ENCODE data around the gene DCTN3.

Gene DCTN3

GRCh38 chr9:34584970-34585369 is 35.3 kb downstream of the DCTN3 start:
- no peak for TF ChIP-seq EZH2phosphoT487 (IDR thresholded peaks at IDR 0.05; ENCODE audit: borderline replicate concordance)
- no peak for TF ChIP-seq CTCF (conservative IDR thresholded peaks at IDR 0.05; ENCODE audit: low read length)
- Histone ChIP-seq H3K79me2 (ENCODE audit: insufficient read depth, low read length) (no peaks in the 10 kb centered on the region), H3F3A (ENCODE audit: low read depth) (no peaks in the 10 kb centered on the region), H3K4me2 (ENCODE audit: low read depth, low read length, poor library complexity, severe bottlenecking) (peak overlapping the region; percentile 39), H4K20me1 (ENCODE audit: insufficient read depth, low read length, poor library complexity, severe bottlenecking) (no peaks in the 10 kb centered on the region), H3K9me3 (ENCODE audit: insufficient read depth, low read depth, low read length) (no peaks in the 10 kb centered on the region), H3K9me2 (replicated peaks; ENCODE audit: low read depth, low read length) (no peaks in the 10 kb centered on the region), H3K36me3 (ENCODE audit: insufficient read depth, low read length) (no peaks in the 10 kb centered on the region), H3K27me3 (ENCODE audit: insufficient read depth, low read length, poor library complexity, severe bottlenecking) (no peaks in the 10 kb centered on the region), H2AFZ (ENCODE audit: low read length) (no peak overlapping the region), H3K9ac (ENCODE audit: low read depth, low read length, poor library complexity, severe bottlenecking) (no peak overlapping the region), H3K4me1 (ENCODE audit: insufficient read depth, low read length, poor library complexity, severe bottlenecking) (peaks cover 16% of the 10 kb centered on the region), H3K4me3 (ENCODE audit: low read length, poor library complexity, severe bottlenecking) (no peak overlapping the region)

GRCh38 chr9:34582787-34583186 is 37.5 kb downstream of the DCTN3 start:
- no peaks in the 10 kb centered on the region for H4K20me1 ChIP-seq (ENCODE audit: insufficient read depth, low read length, poor library complexity, severe bottlenecking)
- H3K4me2 ChIP-seq (ENCODE audit: low read depth, low read length, poor library complexity, severe bottlenecking), result no peak overlapping the region
- TF ChIP-seq EZH2phosphoT487 (IDR thresholded peaks at IDR 0.05; ENCODE audit: borderline replicate concordance), result no peak
- no peak for TF ChIP-seq CTCF (conservative IDR thresholded peaks at IDR 0.05; ENCODE audit: low read length)
- H3K27me3 ChIP-seq (ENCODE audit: insufficient read depth, low read length, poor library complexity, severe bottlenecking), result no peaks in the 10 kb centered on the region
- peaks cover 16% of the 10 kb centered on the region for H3K4me1 ChIP-seq (ENCODE audit: insufficient read depth, low read length, poor library complexity, severe bottlenecking)
- H2AFZ ChIP-seq (ENCODE audit: low read length), result no peak overlapping the region
- no peak overlapping the region for H3K4me3 ChIP-seq (ENCODE audit: low read length, poor library complexity, severe bottlenecking)
- H3F3A ChIP-seq (ENCODE audit: low read depth), result no peaks in the 10 kb centered on the region
- H3K79me2 ChIP-seq (ENCODE audit: insufficient read depth, low read length), result no peaks in the 10 kb centered on the region
- H3K9ac ChIP-seq (ENCODE audit: low read depth, low read length, poor library complexity, severe bottlenecking), result no peak overlapping the region
- no peaks in the 10 kb centered on the region for H3K9me3 ChIP-seq (ENCODE audit: insufficient read depth, low read depth, low read length)
- H3K9me2 ChIP-seq (replicated peaks; ENCODE audit: low read depth, low read length), result no peaks in the 10 kb centered on the region
- H3K36me3 ChIP-seq (ENCODE audit: insufficient read depth, low read length), result no peaks in the 10 kb centered on the region

- Histone ChIP-seq H3K4me2 (ENCODE audit: low read depth, low read length, poor library complexity, severe bottlenecking) (no peak overlapping the region), H3K27me3 (ENCODE audit: insufficient read depth, low read length, poor library complexity, severe bottlenecking) (no peaks in the 10 kb centered on the region), H3K79me2 (ENCODE audit: insufficient read depth, low read length) (no peaks in the 10 kb centered on the region), H3K4me1 (ENCODE audit: insufficient read depth, low read length, poor library complexity, severe bottlenecking) (peaks cover 16% of the 10 kb centered on the region), H4K20me1 (ENCODE audit: insufficient read depth, low read length, poor library complexity, severe bottlenecking) (no peaks in the 10 kb centered on the region), H3K9ac (ENCODE audit: low read depth, low read length, poor library complexity, severe bottlenecking) (no peak overlapping the region), H3K36me3 (ENCODE audit: insufficient read depth, low read length) (no peaks in the 10 kb centered on the region), H2AFZ (ENCODE audit: low read length) (no peak overlapping the region), H3K9me3 (ENCODE audit: insufficient read depth, low read depth, low read length) (no peaks in the 10 kb centered on the region), H3K9me2 (replicated peaks; ENCODE audit: low read depth, low read length) (no peaks in the 10 kb centered on the region), H3F3A (ENCODE audit: low read depth) (no peaks in the 10 kb centered on the region), H3K4me3 (ENCODE audit: low read length, poor library complexity, severe bottlenecking) (no peak overlapping the region)
- no peak for TF ChIP-seq CTCF (conservative IDR thresholded peaks at IDR 0.05; ENCODE audit: low read length)
- TF ChIP-seq EZH2phosphoT487 (IDR thresholded peaks at IDR 0.05; ENCODE audit: borderline replicate concordance), result no peak
Measured at GRCh38 chr9:34581318-34581717, 39.0 kb downstream of the DCTN3 start.
